SU-DHL-6 (cell line): ENCODE data around the gene CYBC1.

Experiments used
- EZH2phosphoT487 ChIP-seq: fragments of 200-600 bp; sonication (generic), shearing (Covaris generic); conservative IDR thresholded peaks from 2 replicates; pipeline ENCODE4 v1.6.1; 2018; ENCODE audit warnings: mild to moderate bottlenecking, antibody characterized with exemption, low read length, moderate library complexity, mixed read lengths
- TF ChIP-seq, protein P1 (sequence below): fragments of 200-600 bp; sonication (generic); IDR thresholded peaks from one replicate; pipeline ENCODE4 v1.5.1; 2017; ENCODE audit warnings: antibody characterized with exemption, mild to moderate bottlenecking, low read length, moderate library complexity; ENCODE audit not compliant: insufficient read depth, poor library complexity, severe bottlenecking

DNA sequence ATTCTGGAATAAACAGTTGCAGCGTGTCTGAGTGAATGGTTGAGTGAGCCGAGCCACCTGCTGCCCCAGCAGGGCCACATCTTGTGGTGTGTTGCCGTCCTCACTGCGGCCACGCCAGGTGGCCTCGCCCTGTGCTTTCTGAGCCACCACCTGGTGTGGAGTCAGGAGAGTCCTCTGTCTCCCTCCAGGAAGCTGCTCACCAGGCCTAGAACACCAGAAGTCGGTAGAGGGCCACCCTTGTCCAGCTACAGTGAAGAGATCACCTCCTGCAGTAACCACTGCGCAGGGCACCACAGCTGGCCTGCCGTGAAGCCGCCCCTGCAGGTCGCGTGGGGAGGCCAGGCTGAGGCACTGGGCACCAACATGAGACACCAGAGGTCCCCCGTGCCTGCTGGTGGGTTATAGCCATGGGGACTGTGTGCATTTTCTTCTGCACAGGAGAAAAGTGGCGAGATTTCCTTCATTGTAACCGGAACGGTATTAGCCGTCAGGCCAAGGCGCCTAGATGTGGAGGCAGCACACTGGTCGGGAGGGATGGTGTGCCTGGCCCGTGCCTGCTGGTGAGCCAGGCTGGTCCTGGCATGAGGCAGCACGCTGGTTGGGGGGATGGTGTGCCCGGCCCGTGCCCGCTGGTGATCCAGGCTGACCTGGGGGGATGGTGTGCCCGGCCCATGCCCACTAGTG lies 40.1 kb upstream of the CYBC1 start:
- TF ChIP-seq, protein P1, sequence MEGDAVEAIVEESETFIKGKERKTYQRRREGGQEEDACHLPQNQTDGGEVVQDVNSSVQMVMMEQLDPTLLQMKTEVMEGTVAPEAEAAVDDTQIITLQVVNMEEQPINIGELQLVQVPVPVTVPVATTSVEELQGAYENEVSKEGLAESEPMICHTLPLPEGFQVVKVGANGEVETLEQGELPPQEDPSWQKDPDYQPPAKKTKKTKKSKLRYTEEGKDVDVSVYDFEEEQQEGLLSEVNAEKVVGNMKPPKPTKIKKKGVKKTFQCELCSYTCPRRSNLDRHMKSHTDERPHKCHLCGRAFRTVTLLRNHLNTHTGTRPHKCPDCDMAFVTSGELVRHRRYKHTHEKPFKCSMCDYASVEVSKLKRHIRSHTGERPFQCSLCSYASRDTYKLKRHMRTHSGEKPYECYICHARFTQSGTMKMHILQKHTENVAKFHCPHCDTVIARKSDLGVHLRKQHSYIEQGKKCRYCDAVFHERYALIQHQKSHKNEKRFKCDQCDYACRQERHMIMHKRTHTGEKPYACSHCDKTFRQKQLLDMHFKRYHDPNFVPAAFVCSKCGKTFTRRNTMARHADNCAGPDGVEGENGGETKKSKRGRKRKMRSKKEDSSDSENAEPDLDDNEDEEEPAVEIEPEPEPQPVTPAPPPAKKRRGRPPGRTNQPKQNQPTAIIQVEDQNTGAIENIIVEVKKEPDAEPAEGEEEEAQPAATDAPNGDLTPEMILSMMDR = no peak
- TF ChIP-seq EZH2phosphoT487 = no peak
